Stimulated activated CD4-positive, alpha-beta T cell treated with anti-CD3 and anti-CD28 coated beads, Interleukin-2, amount 100 ng/mL, for 24 hours (primary cell): ENCODE data around the gene CPNE4.
"Not testable (repeated sequence)": the region's sequence is repeated elsewhere in the genome, so short reads cannot be mapped to it uniquely, and the experiment has no call there.

ENCODE experiments used
- DNase-seq, 2 donors: peaks; one replicate each; pipeline ENCODE4 v3.0.0-alpha.2; 2020

The CPNE4 gene

DNA sequence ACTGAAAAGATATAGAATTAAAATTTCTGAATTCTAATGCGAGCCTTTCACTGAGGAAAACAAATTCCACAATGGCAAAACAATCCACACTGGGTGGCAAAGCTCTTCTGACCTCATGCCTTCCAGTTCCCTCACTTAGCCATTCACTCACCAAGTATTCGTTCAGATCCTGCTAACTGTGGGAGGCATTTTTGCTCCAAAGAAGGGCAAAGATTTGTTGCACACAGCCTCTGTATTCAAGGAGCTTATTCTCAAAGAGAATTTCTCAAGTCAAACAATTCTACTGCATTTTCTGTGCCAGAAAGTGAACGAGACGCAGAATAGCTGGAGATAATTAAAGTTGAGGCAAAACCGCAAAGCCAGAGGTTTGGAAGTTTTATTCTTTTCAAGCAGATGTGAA lies 77.3 kb downstream of the CPNE4 start:
- no peak for DNase-seq

DNA sequence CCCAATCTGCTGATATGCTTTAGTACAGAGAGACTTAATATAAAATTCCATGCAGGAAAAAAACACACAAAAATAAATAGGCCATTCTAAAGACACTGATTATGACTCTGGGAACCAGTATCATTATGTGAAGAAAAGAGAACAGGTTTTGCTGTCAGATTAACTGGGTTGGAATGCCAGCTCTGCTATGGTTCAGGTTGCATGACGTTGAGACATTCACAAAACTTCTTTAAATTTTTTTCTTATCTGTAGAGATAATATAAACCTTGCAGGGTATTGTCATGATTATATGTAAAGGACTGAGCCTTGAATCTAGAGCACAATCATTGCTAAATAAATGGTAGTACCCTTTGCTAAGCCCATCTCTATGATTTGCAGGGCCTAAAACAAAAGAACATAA lies 86.0 kb downstream of the CPNE4 start:
- no peak for DNase-seq

DNA sequence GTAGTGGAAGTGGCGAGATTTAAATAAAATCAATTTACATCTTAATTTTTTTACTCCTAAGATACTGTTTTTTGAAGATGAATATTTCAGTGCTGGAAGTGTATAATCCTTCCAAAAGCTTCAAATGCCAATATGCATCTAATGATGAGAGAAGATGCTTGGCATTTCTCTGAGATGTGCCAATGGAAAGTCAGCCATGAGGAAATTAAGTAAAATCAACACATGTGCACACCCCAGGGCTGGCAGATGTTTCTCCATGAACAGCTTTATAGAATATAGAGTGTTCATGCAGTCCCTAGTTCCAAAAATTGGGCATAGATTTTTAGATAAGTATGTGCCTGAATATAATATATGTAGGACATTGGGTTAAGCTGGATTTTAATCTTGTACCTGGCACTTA lies 90.1 kb downstream of the CPNE4 start:
- no peak for DNase-seq

DNA sequence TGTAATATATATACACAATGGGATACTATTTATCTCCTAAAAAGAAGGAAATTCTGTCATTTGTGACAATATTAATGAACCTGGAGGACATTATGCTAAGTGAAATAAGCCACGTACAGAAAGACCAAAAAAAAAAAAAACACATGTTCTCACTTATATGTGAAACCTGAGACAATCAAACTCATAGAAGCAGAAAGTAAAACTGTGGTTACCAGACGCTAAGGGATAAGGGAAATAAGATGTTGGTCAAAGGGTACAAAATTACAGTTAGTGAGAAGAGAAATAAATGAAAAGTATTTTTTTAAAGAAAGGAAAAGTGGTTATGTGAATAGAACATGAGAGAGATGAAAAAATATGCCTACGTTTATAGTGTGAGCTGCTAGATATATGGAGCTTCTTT lies 101.1 kb downstream of the CPNE4 start:
- no peak for DNase-seq

DNA sequence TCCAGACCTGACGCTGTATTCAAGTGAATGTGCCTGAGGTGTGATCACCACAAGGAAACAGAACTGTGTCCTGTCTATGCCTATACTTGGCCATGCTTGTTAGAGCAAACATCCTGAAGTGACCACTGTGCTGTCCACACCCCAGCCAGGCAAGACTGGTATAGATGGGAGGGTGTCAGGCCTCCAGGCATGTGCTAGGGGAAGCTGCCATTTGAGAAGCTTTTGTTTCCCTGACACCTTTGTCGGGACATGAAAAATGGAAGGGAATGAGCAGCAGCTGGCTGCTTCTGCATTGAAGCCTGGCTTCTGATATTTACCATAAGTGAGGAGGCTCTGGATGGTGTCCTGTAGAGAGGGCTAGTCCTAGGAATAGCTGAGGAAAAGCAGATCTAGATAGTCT lies 106.2 kb downstream of the CPNE4 start:
- no peak for DNase-seq

DNA sequence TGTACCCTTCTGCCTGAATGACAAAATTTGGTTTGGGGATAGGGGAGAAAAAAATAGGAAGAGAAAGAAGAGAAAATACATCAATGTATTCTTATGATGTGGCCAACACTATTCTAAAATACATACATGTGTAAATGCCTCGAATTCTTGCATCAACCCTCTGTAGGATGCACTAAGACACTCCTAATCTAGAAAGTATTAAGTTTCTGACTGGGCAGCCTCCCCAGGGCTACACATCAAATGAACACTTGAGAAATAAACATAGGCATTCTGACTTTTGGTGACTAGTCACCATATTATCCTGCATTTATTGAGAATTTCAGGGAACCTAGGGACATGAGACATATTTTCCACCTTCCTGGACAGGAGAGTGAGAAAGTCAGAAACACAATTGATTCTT lies 109.2 kb downstream of the CPNE4 start:
- DNase-seq: no peak

DNA sequence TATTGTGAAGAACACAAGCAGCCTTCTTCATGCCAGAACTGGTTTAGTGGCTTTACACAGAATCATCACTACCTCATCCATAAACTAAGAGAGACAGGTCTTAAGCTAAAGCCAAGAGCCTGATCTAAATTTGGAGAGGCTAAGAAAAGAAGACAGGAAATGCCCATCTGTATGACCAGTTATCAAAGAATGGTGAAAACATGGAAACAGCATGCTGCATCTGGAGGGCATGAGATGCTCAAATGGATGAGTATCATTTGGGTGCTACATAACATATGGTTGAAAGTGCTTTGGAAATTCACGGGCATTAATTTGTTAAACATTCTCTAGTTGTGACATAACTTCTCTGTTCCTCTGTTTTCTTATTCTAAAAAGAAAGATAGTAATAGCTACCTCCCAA lies 112.5 kb downstream of the CPNE4 start:
- no peak for DNase-seq

DNA sequence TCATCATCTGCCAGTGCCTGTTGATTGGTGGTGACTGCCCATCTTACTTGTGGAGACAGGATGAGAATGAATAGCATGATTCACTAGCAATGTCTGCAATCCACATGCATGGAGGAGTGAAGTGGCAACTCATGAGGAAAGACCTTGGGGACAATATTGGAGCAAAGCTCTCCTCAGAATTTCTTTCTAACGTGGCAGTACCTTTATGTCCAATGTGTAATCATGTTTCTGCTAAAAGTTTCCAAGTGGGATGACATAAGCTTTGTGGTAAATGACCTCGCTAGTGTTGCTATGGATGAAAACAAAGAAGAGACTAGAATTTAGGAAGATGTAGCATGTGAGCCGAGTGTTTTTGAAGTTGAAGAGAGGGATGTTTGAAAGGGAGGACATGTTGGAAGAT lies 117.8 kb downstream of the CPNE4 start:
- DNase-seq: no peak

DNA sequence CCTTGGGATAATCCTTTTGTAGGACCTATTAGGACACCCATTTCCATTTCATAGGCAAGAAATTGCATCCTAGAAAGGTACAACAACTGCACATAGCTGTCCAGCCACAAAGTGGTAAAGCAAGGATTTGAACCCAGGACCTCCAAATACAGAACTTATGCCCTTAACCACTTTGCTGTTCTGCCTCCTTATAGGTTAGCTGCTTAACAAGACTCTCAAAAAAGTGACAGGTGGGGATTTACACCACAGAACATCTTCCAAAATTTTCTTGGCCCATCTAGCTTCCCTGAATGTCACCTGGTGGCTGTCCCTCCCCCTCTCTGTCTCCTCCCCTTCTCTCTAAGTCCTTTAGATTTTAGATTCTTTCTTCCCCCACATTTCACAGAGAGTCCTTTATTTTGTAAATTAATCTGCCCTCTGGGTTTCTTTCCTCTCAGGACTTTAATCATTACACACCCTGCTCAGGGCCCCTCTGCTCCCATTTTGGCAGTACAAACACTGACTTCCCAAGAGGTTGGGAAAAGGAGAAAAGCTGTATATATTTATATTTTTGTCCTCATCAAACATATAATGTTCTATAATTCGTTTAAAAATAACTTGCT lies 120.6 kb downstream of the CPNE4 start:
- DNase-seq: no peak

DNA sequence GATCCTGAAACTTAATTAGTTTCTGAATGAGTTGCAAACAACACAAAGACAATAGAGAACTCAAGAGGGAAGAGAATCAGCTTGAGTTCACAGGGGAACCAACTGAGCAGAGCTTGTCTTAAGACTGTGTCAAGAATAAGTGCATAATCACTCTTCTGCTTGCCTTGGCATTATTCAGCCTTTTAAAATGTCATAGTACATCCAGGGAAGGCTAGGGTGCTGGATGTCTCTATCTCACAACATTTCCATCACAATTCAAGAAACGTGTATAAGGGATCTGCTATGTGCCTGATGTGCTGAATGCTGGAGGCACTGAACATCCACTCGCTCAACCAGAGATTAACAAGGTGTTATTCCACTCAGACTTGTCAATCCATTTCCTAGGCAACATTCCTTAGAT lies 122.6 kb downstream of the CPNE4 start:
- no peak for DNase-seq

DNA sequence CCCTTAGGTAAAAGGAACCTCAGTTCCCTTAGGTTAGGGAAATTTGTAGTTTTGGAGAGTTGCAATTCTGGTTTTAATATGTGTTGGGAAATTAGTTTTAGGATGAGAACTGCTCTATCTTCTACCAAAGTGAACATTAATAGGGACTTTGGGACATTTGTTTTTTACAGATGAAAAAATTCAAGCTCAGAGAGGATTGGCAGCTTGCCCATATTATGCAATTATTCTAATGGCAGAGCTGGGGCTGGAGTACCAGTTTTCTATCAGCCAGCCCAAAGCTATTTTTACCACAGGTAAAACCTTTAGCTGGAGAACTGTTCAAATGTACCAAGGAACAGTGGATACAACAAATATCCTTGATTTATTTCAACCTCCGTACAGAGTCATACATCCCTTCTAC lies 127.0 kb downstream of the CPNE4 start:
- DNase-seq: no peak

DNA sequence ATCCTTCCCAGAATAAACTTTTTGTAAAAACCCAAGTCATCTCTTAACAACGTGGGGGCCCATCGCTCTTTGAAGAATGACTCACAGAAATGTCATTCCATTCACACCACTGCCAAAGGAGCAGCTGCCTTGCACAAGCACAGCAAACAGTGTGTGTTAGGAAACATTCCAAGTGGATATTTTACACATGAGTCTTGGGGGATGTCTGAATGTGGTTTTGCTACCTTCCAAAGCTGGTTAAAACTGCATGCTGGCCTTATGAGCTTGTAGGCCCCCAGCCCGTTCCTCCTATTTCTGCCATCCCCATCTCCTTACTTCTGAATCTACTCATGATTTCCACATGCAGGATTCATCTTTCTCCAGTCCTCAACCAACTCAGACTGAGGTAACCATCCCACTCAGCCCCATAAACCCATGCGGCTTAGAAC lies 130.8 kb downstream of the CPNE4 start:
- DNase-seq: no peak

DNA sequence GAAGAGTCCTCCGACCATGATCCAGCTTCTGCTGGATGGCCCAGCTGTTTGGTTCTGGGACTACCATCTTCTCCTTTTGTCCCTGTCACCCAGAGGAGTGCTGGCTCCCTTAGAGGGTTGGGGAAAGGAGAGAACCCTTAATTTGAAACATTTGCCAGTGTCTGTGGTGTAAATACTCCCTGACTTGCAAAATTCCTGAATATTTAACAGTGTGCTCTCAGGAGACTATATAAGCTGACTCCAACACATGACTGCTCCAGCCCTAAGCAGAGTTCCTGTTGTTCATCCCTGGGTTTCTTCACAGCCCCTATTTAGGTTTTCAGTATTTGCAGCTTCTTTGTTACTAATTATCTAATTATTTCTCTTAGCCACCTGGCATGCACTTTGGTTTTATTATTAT lies 133.1 kb downstream of the CPNE4 start:
- no peak for DNase-seq

DNA sequence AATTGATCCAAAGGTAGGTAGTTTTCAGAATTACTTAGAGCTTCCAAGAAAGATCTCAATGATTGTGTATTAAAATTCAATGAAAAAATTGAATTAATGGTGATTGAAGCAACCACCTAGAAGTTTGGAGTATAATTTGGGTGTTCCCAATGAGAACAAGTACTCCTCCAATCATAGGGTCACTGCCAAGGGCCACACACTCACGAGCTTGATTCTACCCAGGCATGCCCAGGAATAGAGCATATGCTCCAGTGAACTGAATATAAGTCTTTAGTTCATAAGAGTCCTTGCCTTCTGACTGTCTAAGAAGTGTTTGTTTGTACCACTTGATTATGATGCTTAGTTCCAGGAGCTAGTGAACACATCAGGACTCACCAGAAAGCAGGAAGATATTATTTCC lies 133.9 kb downstream of the CPNE4 start:
- DNase-seq: no peak

DNA sequence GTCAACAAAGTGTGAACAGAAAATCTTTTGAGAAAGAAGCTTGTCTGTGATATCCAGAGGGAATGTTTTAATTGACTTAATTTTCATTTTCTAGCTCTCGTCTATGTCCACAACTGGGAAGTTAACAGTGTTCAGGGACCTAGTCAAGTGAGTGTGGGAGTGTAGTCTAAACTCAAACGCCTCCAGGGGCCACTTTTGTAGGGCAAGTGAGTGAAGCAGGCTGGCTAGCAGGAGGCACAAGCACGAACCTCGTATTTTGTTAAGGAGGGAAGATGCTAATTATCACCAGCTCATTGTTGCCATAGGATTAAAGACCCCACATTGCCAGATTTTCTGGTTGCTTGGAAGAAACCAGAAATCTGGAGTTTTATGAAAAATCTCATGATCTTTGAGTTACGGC lies 135.8 kb downstream of the CPNE4 start:
- no peak for DNase-seq

DNA sequence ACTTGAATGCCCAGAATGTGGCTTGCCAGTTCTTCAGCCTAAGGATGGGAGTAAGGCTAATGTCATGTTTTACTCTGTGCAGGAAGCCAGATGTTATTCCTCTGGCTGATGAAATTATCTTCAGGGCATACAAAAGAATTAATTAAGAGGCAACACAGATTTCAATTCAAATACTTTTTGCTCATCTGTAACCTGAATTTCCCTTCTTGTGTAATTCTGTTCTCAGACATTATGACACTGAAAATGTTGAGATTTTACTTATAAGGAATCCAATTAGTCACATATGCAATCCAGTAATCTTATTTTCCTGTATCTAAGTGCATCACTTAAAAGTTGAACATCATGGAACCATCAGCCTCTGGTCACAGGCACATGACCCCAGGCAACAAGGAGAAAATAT lies 136.5 kb downstream of the CPNE4 start:
- no peak for DNase-seq

DNA sequence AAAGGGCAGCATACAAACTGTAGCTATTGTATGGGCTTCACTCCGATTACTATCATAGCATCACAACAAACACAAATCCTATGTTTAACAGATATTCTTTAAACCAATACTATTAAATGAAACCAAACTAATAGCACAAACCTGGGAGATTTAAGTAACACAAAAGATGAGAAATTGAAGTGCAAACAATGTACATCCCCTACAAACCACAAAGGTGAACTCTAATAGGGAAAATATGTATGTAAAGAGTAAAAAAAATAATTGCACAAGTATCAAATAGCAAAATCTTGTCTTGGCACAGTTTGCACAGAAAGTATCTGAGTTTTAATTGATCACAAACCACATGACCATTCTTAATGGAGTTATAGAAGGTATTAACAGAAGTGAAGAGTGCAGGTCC lies 138.5 kb downstream of the CPNE4 start:
- DNase-seq: no peak

DNA sequence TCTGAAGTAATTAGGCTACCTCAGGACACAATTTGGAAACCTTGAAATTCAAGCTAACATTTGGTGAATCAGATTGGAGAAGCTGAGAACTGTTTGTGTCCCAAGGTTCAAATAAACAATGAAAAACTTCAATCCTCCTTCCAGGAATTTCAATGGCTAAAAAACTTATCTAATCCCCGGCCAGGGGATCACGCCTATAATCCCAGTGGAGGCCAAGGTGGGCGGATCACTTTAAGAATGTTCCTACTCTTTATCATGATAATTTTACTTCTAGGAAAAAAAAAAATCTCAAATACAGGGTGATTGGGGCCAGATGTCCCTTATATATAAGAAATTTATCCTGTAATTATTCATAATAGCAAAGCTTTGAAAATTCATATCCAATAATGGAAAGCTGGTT lies 139.0 kb downstream of the CPNE4 start:
- no peak for DNase-seq

DNA sequence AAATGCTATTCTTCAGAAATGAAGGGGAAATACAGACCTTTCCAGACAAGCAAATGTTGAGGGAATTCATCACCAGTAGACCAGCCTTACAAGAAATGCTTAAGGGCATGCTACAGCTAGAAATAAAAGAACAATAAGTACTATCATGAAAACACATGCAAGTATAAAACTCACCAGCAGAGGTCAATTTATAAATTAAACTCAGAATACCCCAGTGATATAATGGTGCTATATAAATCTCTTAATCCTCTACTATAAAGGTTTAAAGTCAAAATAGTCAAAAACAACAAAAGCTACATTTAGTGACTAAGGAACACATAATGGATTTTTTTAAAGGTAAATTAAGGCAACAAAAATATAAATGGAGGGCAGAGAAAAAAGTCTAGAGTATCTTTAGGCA lies 142.5 kb downstream of the CPNE4 start:
- no peak for DNase-seq

DNA sequence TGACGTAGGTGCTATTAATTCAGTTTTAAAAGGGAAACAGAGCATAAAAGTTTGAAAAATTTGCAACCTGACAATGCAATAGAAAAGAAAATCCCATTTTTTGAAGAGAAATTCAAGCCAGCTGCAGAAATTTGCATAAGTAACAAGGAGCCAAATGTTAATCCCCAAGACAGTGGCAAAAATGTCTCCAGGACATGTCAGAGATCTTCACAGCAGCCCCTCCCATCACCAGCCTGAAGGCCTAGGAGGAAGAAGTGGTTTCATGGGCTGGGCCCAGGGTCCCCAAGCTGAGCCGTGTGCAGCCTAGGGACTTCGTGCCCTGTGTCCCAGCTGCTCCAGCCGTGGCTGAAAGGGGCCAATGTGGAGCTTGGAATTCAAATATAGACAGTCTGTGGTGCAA lies 148.9 kb downstream of the CPNE4 start:
- DNase-seq: not testable (repeated sequence)

DNA sequence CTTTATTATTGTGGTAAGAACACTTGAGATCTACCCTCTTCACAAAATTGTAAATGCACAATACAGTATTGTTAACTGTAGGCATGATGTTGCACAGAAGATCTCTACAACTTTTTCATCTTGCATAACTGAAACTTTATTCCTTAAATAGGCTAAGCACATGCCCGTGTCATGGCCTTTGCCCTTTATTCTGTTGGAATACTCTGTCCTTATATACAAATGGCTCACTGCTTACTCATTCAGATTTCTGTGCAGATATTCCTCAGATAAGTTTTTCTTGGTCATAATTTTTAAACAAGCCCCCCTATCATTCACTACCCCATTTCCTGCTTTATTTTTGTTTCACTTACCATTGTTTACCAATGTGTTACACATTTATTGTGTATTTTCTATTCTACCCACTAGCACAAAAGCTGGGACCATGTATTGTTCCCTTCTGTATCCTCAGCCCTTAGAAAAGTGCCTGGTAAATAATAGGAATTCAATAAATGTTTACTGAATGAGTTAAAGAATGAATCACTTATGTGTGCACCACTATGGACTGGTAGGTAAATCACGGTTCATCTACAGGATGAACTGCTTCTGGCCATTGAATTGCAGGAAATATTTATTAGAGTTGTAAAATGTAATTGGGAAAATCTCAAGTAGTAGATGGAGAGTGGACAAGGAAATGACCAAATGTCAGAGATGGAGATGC lies 151.0 kb downstream of the CPNE4 start:
- no peak for DNase-seq

DNA sequence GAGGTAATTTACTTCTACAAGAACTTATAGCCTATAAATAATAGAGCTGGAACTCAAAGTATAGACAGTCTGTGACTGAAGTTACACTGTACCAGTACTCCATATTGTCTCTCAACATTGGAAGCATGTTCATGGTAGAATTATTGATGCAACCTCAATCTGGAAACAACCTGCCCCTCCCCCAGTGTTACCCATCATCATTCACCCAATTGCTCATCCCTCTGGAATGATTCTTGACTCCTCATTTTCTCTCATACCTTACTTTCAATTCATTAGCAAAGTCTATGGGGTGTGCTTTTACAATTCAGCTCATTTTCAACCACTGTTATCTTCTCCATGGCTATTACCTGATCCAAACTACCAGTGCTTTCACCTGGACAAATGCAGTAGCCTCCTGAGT lies 151.7 kb downstream of the CPNE4 start:
- no peak for DNase-seq

DNA sequence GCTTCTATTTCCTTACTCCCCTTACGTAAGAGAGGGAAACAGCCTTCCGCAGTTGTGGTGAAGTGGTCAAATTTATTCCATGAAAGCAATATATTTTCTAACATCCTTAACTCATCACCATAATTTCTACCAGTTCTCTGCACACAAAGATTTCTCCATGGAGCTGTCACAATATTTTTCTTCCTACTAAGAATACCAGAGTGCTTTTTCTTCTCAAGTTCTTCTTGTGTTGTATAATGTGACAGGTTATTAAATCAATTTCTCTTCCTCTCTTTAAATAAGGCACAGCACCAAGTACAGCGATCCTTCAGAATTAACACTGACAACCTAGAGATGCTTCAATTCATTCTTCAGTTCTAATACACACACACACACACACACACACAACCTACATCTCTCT lies 153.0 kb downstream of the CPNE4 start:
- no peak for DNase-seq

DNA sequence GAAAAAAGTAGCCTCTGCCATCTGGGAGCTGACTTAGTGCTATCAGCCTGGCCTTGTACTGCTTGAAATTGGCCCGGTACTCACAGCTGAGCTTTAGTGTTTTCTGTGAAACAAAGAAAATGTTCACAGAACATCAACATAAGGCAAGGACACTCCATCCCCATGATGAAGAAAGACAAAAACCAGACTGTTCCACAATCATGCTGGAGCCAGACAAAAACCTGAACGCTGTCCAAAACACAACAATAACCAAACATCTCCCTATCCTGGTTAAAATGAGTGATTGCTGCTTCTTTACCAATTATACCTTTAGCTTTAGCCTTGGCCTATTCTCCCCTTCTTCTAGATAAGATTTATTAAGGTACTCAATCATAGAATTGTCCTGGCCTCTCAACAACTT lies 153.9 kb downstream of the CPNE4 start:
- DNase-seq: no peak

DNA sequence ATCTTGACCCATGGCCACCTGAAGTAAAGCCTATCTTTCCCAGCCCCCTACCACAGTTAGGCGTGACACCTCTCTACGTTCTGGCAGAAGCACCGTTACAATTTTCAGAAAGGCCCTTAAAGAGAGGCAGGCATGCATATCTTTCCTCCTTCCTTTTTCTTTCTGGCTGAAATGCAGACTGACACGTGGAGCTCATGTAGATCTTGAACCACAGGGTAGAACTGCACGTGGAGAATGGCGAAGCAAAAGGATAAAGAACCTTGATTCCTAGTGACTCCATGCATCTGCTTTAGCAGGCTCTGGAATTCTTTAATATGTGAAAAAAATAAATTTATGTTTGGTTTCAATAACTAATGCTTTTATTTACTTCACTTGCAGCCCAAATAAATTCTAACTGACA lies 166.6 kb downstream of the CPNE4 start:
- DNase-seq: no peak
